Transverse colon (tissue), 4 donors: ENCODE measurements around the gene KIZ.

Source experiments
- CTCF ChIP-seq, 5 experiments: fragments of 200-600 bp in 3 of 5; fragments of 450-650 bp in 2 of 5; sonication (generic) in 3 of 5; IDR thresholded peaks; 1 replicate in 2 of 5; 2 replicates in 3 of 5; pipeline ENCODE4 v1.5.1; 2016 to 2017; ENCODE audit warnings: antibody characterized with exemption in 5 of 5, inconsistent platforms in 3 of 5, mild to moderate bottlenecking in 2 of 5, moderate library complexity in 1 of 5
- POLR2A ChIP-seq: fragments of 450-650 bp; IDR thresholded peaks from one replicate; pipeline ENCODE4 v1.6.1; 2016; ENCODE audit warnings: antibody characterized with exemption, mild to moderate bottlenecking, moderate library complexity
- POLR2AphosphoS5 ChIP-seq, 3 donors: sonication (generic); formaldehyde crosslinking; IDR thresholded peaks; one replicate each; pipeline ENCODE4 v1.6.1; 2016; ENCODE audit warnings: antibody characterized with exemption in 3 of 3

- TF ChIP-seq CTCF (IDR thresholded peaks at IDR 0.05), result no peak
- no peak for TF ChIP-seq POLR2A
- no peak for TF ChIP-seq POLR2AphosphoS5 (IDR thresholded peaks at IDR 0.05)
These were observed 37.9 kb upstream of the KIZ start for GRCh38 chr20:21087862-21088540.
